BE2C (cell line): ENCODE data around the gene MAPK14.

Experiments used
- DNase-seq: peaks from one replicate; pipeline ENCODE4 v3.0.0-alpha.2; 2020
- H3K27me3 ChIP-seq: fragments of 250-450 bp; sonication (Bioruptor Pico); 2 replicates; pipeline ENCODE4 v1.5.1; 2020; ENCODE audit warnings: mild to moderate bottlenecking
- H3K36me3 ChIP-seq: fragments of 250-450 bp; sonication (Bioruptor Pico); 2 replicates; pipeline ENCODE4 v1.5.1; 2020; ENCODE audit warnings: mild to moderate bottlenecking
- H3K4me1 ChIP-seq: fragments of 250-450 bp; sonication (Bioruptor Pico); 2 replicates; pipeline ENCODE4 v1.5.1; 2020
- H3K4me3 ChIP-seq: 2 replicates; pipeline ENCODE4 v1.5.1; 2011; ENCODE audit warnings: low read depth, low read length
- H3K9me3 ChIP-seq: fragments of 250-450 bp; sonication (Bioruptor Pico); 2 replicates; pipeline ENCODE4 v1.5.1; 2020
- TF ChIP-seq, protein P1 (sequence below): IDR thresholded peaks from 2 replicates; pipeline ENCODE4 v1.5.1; 2012; ENCODE audit warnings: mild to moderate bottlenecking, low read depth, low read length

MAPK14 gene

DNA sequence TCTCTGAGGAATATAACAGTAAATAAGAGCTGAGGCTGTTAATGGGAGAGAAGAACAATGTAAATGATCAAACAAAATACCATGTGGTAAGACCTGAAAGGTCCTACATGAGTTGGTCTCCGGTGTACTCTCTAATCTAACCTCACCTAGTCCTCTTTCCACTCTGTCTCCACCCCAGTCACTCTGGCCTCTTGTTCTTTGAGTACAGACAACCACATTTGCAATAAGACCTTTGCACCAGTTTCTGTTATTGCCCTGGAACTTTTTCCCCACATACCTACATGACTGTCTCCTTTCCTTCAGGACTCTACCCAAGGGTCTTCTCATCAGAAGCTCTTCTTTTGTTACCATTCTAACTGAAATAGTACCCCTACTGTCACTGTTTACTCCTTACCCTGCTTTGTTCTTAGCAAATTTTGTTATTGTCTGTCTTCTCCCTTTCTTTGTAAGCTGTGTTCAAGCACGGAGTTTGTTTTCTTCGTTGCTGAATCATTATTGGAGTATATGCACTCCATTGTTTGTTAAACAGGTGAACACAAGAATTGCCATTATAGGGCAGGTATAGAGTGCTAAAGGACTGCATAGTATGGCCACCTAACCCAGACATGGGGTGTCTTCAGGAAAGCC is 37.3 kb downstream of the MAPK14 start:
- H3K4me3 ChIP-seq, result no peak overlapping the region
- H3K9me3 ChIP-seq, result no peaks in the 10 kb centered on the region
- H3K4me1 ChIP-seq, result peaks cover 14% of the 10 kb centered on the region
- peaks cover 12% of the 10 kb centered on the region for H3K36me3 ChIP-seq
- TF ChIP-seq, protein P1, sequence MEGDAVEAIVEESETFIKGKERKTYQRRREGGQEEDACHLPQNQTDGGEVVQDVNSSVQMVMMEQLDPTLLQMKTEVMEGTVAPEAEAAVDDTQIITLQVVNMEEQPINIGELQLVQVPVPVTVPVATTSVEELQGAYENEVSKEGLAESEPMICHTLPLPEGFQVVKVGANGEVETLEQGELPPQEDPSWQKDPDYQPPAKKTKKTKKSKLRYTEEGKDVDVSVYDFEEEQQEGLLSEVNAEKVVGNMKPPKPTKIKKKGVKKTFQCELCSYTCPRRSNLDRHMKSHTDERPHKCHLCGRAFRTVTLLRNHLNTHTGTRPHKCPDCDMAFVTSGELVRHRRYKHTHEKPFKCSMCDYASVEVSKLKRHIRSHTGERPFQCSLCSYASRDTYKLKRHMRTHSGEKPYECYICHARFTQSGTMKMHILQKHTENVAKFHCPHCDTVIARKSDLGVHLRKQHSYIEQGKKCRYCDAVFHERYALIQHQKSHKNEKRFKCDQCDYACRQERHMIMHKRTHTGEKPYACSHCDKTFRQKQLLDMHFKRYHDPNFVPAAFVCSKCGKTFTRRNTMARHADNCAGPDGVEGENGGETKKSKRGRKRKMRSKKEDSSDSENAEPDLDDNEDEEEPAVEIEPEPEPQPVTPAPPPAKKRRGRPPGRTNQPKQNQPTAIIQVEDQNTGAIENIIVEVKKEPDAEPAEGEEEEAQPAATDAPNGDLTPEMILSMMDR, result no peak
- no peak for DNase-seq
- no peaks in the 10 kb centered on the region for H3K27me3 ChIP-seq

DNA sequence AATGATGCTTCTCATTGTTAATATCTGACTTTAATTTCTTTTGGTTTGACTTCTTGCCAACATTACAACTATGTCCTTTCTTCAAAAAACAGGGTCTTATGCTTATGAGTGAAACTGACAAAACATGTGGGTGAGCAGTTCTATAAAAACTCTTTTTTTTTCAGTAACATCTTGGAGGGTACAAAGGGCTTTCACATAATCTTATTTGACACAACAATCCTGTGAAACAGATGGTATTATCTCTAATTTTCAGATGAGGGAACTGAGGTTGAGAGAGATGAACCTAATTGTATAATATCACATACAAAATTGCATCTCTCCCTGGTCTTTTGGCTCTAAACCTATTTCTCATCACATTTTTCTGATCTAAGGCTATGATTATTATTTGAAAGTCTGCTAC is 38.3 kb downstream of the MAPK14 start:
- H3K27me3 ChIP-seq, result no peaks in the 10 kb centered on the region

DNA sequence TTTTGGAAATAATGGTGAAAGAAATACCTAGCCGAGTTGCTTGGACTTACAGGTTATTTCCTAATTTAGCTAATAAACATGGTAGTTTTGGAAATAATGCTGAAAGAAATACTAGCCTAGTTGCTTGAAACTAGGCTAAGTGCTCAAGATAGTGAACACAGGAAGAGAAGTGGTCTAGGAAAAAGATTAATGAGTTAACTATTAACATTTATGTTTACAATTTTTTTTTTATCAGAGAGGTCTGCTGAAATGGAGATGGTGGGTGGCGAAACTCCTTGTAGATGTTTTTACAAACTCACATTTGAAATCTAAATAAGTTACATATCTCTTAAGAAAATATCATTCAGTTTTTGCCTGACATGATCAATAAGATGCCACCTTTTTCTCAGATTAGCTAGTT is 39.2 kb downstream of the MAPK14 start:
- peaks cover 9% of the 10 kb centered on the region for H3K36me3 ChIP-seq
- H3K27me3 ChIP-seq, result no peaks in the 10 kb centered on the region
- DNase-seq, result no peak
- H3K9me3 ChIP-seq, result no peaks in the 10 kb centered on the region
- H3K4me1 ChIP-seq, result peaks cover 16% of the 10 kb centered on the region
- TF ChIP-seq, protein P1, result no peak
- H3K4me3 ChIP-seq, result no peak overlapping the region

More for the DNA sequence above, 38.3 kb downstream of the MAPK14 start:
- Histone ChIP-seq H3K4me3 (no peak overlapping the region), H3K36me3 (peaks cover 10% of the 10 kb centered on the region), H3K4me1 (peaks cover 16% of the 10 kb centered on the region), H3K9me3 (no peaks in the 10 kb centered on the region)
- TF ChIP-seq, protein P1, result no peak
- no peak for DNase-seq

- Histone ChIP-seq H3K27me3 (no peaks in the 10 kb centered on the region), H3K4me3 (no peak overlapping the region), H3K36me3 (peaks cover 4% of the 10 kb centered on the region), H3K9me3 (no peaks in the 10 kb centered on the region), H3K4me1 (peaks cover 16% of the 10 kb centered on the region)
- TF ChIP-seq, protein P1, result no peak
- DNase-seq, result no peak
Measured at GRCh38 chr6:36067374-36068011, 39.9 kb downstream of the MAPK14 start.

- H3K4me3 ChIP-seq, result no peak overlapping the region
- H3K27me3 ChIP-seq, result no peaks in the 10 kb centered on the region
- no peaks in the 10 kb centered on the region for H3K9me3 ChIP-seq
- H3K36me3 ChIP-seq, result peaks cover 1% of the 10 kb centered on the region
- DNase-seq, result no peak
- TF ChIP-seq, protein P1, result no peak
- H3K4me1 ChIP-seq, result peaks cover 16% of the 10 kb centered on the region
Measured at GRCh38 chr6:36068012-36068392, 40.4 kb downstream of the MAPK14 start.

GRCh38 chr6:36068586-36068985 is 41.0 kb downstream of the MAPK14 start:
- Histone ChIP-seq H3K27me3 (no peaks in the 10 kb centered on the region), H3K4me3 (no peak overlapping the region), H3K9me3 (no peaks in the 10 kb centered on the region), H3K36me3 (no peaks in the 10 kb centered on the region), H3K4me1 (peaks cover 16% of the 10 kb centered on the region)
- DNase-seq, result no peak
- TF ChIP-seq, protein P1, result no peak
